ENCODE data around the gene NOL4L.

NOL4L gene

DNA sequence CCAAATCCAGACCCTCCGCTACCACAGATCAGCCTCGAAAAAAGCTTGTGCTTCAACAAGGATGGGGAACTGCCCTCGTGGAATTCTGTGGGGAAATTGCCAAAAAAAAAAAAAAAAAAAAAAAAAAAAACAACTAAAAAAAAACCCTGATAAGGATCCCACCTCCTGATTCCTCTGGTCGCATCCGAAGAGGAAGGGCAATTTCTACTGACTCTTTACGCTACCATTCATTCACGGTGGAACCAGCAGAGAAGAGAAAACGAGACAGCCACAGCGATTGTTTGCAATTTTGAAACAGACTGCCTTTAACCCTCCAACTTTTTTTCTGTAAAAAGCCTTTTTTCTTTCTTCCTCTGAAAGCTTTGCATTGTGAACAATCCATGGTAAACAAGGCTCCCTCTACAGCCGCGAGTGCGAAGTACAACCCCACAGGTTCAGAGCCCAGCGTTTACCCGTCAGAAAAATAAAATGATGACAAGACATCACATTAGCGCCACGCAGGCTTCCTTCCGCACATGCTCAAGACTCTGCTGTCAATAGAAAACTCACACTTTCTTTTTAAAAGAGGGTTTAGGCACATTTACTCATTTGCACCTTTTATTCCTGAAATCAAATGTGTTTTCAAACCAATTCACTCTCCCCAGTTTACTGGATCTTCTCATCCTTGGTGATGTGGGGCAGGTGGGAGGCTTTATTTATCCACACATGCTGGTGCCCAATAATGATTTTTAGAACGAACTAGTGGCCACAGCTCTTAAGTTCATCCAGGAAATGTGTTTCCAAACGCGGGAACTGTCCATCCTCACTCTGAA, 100.0 kb downstream of the NOL4L start:
- DNase-seq (ENCODE audit: low read depth, low spot score) = no peak

- no peak for DNase-seq (ENCODE audit: low read depth, low spot score)
These were observed 100.7 kb downstream of the NOL4L start for GRCh38 chr20:32484225-32484957.

DNA sequence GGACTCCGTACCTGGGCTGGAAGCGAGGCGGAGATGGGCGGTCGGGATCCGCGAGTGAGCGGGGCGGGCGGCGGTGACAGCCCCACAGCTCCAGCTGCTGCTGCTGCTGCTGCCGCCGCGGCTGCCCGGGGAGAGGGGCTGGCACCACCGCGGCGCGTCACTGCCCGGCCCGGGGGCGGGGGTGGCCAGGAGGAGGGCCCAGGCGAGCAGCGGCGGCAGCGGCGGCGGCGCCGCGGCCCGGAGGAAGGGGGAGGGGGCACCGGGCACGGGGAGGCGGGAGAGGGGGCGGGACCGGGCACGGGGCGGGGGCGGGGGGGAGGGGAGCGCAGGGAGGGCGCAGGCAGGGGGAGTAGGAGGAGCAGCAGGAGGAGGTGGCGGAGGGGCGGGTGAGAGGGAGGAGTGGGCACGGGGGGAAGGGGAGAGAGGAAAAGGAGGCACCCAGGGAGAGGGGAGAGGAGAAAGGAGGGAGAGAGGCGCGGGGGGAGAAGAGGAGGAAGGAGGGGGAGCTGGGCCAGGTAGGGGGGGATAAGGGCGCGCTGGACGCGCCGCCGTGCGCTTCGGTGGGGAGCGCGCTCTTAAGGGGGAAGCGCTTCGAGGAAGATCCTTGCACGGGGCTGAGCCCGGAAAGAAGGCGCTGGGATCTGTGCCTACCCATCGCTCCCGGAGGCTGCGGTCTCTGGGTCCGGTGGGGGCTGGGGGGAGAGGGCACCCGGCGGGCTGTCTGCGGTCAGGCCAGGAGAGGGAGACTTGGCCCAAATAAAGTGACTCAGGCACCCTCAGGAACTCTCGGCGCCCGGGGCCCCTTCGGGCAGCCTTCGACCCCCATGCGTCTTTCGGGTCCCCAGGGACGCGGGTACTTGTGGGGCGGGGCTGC, 101.5 kb downstream of the NOL4L start:
- DNase-seq (ENCODE audit: low read depth, low spot score) = no peak

DNA sequence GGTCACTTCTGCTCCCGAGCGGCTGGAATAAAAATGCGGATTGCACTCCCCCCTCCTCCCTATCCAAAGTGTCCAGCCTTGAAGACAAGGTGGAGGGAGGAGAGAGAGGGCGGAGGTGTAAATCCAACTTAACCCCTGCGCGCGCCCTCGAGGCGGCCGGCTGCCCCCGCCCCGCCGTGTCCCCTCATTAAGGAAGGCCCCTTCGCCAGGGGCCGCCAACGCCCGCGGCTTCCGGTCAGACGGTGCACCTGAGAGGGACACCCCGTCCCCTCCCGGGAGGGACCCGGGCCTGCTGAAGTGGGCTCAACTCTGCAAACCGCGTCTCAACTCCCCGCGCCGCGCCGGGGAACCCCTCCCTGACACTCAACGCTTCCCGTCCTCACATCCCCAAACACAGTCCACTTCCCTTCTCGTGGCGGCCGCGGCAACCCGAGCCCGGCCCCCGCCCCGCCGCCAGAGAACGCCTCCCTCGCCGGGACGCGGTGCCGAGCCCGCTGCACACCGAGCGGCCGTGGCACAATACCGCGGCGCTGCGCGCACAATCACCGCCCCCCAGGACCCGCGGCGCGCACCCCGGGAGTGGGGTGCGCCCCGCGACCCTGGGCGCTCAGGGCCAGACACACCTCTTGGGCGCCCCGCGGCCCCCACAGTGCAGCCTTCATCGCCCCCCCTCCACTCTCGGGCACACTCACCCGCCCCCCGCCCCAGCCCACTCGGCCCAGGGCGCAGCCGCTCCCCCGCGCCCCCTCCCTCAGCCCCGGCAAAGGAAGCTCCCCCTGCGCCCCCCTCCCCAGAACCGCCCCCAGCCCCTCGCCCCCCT, 102.5 kb downstream of the NOL4L start:
- no peak for DNase-seq (ENCODE audit: low read depth, low spot score)

DNA sequence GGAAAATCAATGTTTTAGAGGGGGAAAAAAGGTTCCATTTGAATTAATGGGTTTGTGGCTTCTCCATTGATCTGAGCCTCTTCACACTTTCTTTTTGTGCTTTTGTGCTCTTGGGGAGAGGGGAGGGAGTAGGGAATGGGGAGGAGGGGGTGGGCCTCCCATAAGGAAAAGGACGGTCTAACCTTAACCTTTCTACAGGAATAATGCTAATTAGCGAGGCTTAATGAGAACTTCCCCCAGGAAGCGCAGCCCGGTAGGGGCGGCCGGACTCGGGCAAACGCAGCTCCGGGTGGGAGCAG, 103.0 kb downstream of the NOL4L start:
- DNase-seq (ENCODE audit: low read depth, low spot score) = no peak

DNA sequence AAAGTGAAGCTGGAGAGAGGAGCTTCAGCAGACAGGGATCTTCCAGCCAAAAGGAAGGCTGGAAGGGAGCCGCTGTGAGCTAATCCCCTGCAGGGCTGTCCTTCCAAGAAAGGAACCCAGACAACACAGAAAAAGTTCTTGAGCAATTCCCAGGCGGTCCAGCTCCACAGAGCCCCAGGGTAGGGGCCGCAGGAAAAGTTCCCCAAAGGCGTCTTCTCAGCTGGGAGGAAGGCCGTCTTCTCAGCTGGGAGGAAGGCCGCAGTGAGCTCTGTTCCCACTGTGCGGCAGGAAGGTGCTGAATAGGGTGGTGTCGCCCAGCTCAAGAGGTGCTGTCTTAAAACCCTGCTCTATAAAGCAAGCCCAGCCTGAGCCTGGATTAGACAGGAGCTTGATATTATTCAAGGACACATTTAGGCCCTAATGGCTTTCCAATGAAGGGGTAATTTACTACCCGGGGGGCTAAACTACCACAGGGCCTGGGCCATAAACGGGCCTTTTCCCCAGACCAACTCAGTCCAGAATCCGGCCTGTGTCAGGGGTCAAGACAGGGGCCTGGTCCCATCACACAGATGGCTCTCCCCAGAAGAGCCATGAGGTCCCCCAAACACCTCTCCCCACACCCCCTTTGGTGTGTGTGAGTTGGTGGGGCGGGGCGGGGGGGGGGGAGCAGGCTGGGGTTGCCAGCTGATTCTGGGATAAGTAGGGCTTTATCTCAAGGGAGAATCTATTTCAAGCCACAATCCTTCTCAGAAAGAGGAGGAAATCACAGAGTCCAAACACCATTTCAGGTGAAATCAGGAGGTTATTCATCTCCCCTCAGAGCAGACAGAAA, 103.6 kb downstream of the NOL4L start:
- no peak for DNase-seq (ENCODE audit: low read depth, low spot score)

GRCh38 chr20:32480371-32481241, 104.5 kb downstream of the NOL4L start:
- no peak for DNase-seq (ENCODE audit: low read depth, low spot score)

- DNase-seq (ENCODE audit: low read depth, low spot score) = no peak
These were observed 105.4 kb downstream of the NOL4L start for GRCh38 chr20:32479697-32480171.

GRCh38 chr20:32479012-32479411, 106.1 kb downstream of the NOL4L start:
- DNase-seq (ENCODE audit: low read depth, low spot score) = no peak

DNA sequence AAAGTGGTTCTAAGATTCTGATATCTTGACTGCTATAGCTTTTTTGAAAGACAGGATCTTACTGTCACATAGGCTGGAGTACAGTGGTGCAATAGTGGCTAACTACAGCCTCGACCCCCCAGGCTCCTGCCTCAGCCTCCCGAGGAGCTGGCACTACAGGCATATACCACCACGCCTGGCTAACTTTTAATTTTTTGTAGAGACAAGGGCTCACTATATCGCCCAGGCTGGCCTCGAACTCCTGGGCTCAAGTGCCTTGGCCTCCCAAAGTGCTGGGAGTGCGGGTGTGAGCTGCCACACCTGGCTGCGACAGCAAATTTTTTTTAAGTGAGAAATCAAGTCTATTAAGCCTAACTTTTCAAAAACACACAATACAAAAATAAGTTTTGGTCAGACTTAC, 106.6 kb downstream of the NOL4L start:
- no peak for DNase-seq (ENCODE audit: low read depth, low spot score)

- DNase-seq (ENCODE audit: low read depth, low spot score) = no peak
These were observed 107.3 kb downstream of the NOL4L start for GRCh38 chr20:32477594-32478512.

- no peak for DNase-seq (ENCODE audit: low read depth, low spot score)
These were observed 108.2 kb downstream of the NOL4L start for GRCh38 chr20:32476684-32477593.

- DNase-seq (ENCODE audit: low read depth, low spot score) = peak; percentile 90
These were observed 109.9 kb downstream of the NOL4L start for GRCh38 chr20:32474967-32475811.

GRCh38 chr20:32474717-32474966, 110.5 kb downstream of the NOL4L start:
- DNase-seq (ENCODE audit: low read depth, low spot score) = no peak

GRCh38 chr20:32474009-32474716, 111.0 kb downstream of the NOL4L start:
- DNase-seq (ENCODE audit: low read depth, low spot score) = no peak
